HEK293 (cell line): ENCODE results near the gene CPA4.

Source experiments
- CTCF ChIA-PET: fragments of 350-600 bp; formaldehyde crosslinking; extraction: SDS; loops from one replicate; lab custom pipeline; 2021; ENCODE audit warnings: antibody characterized with exemption; lab: Yijun Ruan, JAX
- POLR2A ChIA-PET: fragments of 300-600 bp; formaldehyde crosslinking; extraction: SDS; loops from one replicate; lab custom pipeline; 2020; ENCODE audit warnings: antibody characterized with exemption, inconsistent platforms; lab: Yijun Ruan, JAX
- H3K27ac ChIP-seq: fragments of 200-500 bp; sonication (Bioruptor generic); 2 replicates; pipeline ENCODE4 v1.5.1; 2014; ENCODE audit warnings: low read depth, low read length, control low read depth, inconsistent platforms; ENCODE audit errors: extremely low read depth
- H3K36me3 ChIP-seq, 2 experiments: fragments of 200-500 bp in 1 of 2; sonication (Bioruptor generic) in 1 of 2; 1 replicate in 1 of 2; 2 replicates in 1 of 2; pipeline ENCODE4 v1.5.1; 2014 to 2017; ENCODE audit warnings: inconsistent platforms in 2 of 2, low read length in 2 of 2; ENCODE audit not compliant: control insufficient read depth in 2 of 2, insufficient read depth in 1 of 2
- H3K4me1 ChIP-seq: fragments of 200-500 bp; sonication (Bioruptor generic); 2 replicates; pipeline ENCODE4 v1.5.1; 2014; ENCODE audit warnings: mild to moderate bottlenecking, low read length, inconsistent platforms; ENCODE audit not compliant: control insufficient read depth, insufficient read depth
- H3K4me3 ChIP-seq: 2 replicates; pipeline ENCODE4 v1.5.1; 2011; ENCODE audit warnings: low read depth, mild to moderate bottlenecking, control low read depth, low read length, moderate library complexity
- H3K9me3 ChIP-seq: fragments of 200-500 bp; sonication (Bioruptor generic); 2 replicates; pipeline ENCODE4 v1.5.1; 2014; ENCODE audit warnings: low read depth, low read length, inconsistent platforms; ENCODE audit not compliant: control insufficient read depth, insufficient read depth
- ATF2 ChIP-seq: fragments of 450-650 bp; formaldehyde crosslinking; IDR thresholded peaks from 2 replicates; pipeline ENCODE4 v1.5.1; 2016; ENCODE audit warnings: missing biosample characterization, missing genetic modification characterization, low read depth
- ELK4 ChIP-seq: IDR thresholded peaks from 2 replicates; pipeline ENCODE4 v1.6.1; 2011; ENCODE audit warnings: mild to moderate bottlenecking, low read depth, low read length, borderline replicate concordance
- GLI2 ChIP-seq: fragments of 450-650 bp; formaldehyde crosslinking; IDR thresholded peaks from 2 replicates; pipeline ENCODE4; 2017; ENCODE audit warnings: missing biosample characterization, missing genetic modification characterization, low read depth, borderline replicate concordance
- KLF1 ChIP-seq: fragments of 450-650 bp; formaldehyde crosslinking; IDR thresholded peaks from 2 replicates; pipeline ENCODE4 v1.5.1; 2016; ENCODE audit warnings: missing biosample characterization, missing genetic modification characterization
- PRDM10 ChIP-seq: fragments of 450-650 bp; formaldehyde crosslinking; IDR thresholded peaks from 2 replicates; pipeline ENCODE4 v1.5.1; 2016; ENCODE audit warnings: missing biosample characterization, missing genetic modification characterization
- SALL2 ChIP-seq: fragments of 450-650 bp; formaldehyde crosslinking; IDR thresholded peaks from 2 replicates; pipeline ENCODE4 v1.5.0; 2017; ENCODE audit warnings: missing biosample characterization, mild to moderate bottlenecking, missing genetic modification characterization, borderline replicate concordance
- ZFP37 ChIP-seq: fragments of 450-650 bp; formaldehyde crosslinking; IDR thresholded peaks from 2 replicates; pipeline ENCODE4 v1.5.1; 2016; ENCODE audit warnings: missing biosample characterization, missing genetic modification characterization
- ZNF184 ChIP-seq: fragments of 450-650 bp; IDR thresholded peaks from 2 replicates; pipeline ENCODE4 v1.5.1; 2018; ENCODE audit warnings: missing biosample characterization, mild to moderate bottlenecking, missing genetic modification characterization
- ZNF202 ChIP-seq: fragments of 450-650 bp; formaldehyde crosslinking; IDR thresholded peaks from 2 replicates; pipeline ENCODE4 v1.5.1; 2016; ENCODE audit warnings: missing biosample characterization, missing genetic modification characterization, borderline replicate concordance
- ZNF211 ChIP-seq: fragments of 450-650 bp; formaldehyde crosslinking; IDR thresholded peaks from 2 replicates; pipeline ENCODE4 v1.5.1; 2016; ENCODE audit warnings: low read depth, missing biosample characterization, missing genetic modification characterization
- ZNF266 ChIP-seq: fragments of 450-650 bp; formaldehyde crosslinking; IDR thresholded peaks from 2 replicates; pipeline ENCODE4 v1.5.1; 2016; ENCODE audit warnings: missing biosample characterization, missing genetic modification characterization, low read depth
- ZNF280C ChIP-seq: fragments of 450-650 bp; formaldehyde crosslinking; IDR thresholded peaks from 2 replicates; pipeline ENCODE4 v1.5.1; 2016; ENCODE audit warnings: missing biosample characterization, missing genetic modification characterization
- ZNF302 ChIP-seq: fragments of 450-650 bp; formaldehyde crosslinking; IDR thresholded peaks from 2 replicates; pipeline ENCODE4 v1.5.1; 2016; ENCODE audit warnings: missing biosample characterization, missing genetic modification characterization, low read depth
- ZNF488 ChIP-seq: fragments of 450-650 bp; formaldehyde crosslinking; IDR thresholded peaks from 2 replicates; pipeline ENCODE4 v1.5.1; 2016; ENCODE audit warnings: missing biosample characterization, missing genetic modification characterization
- ZNF501 ChIP-seq: fragments of 450-650 bp; formaldehyde crosslinking; IDR thresholded peaks from 2 replicates; pipeline ENCODE4 v1.5.1; 2016; ENCODE audit warnings: missing biosample characterization, missing genetic modification characterization
- ZNF548 ChIP-seq: fragments of 450-650 bp; formaldehyde crosslinking; IDR thresholded peaks from 2 replicates; pipeline ENCODE4 v1.5.1; 2016; ENCODE audit warnings: missing biosample characterization, missing genetic modification characterization
- ZNF585B ChIP-seq: fragments of 450-650 bp; formaldehyde crosslinking; IDR thresholded peaks from 2 replicates; pipeline ENCODE4 v1.5.1; 2016; ENCODE audit warnings: missing biosample characterization, missing genetic modification characterization
- ZNF629 ChIP-seq: fragments of 450-650 bp; formaldehyde crosslinking; IDR thresholded peaks from 2 replicates; pipeline ENCODE4 v1.5.1; 2017; ENCODE audit warnings: missing biosample characterization, missing genetic modification characterization
- ZNF707 ChIP-seq: fragments of 450-650 bp; formaldehyde crosslinking; IDR thresholded peaks from 2 replicates; pipeline ENCODE4 v1.5.1; 2016; ENCODE audit warnings: missing biosample characterization, missing genetic modification characterization
- ZSCAN4 ChIP-seq: fragments of 450-650 bp; formaldehyde crosslinking; IDR thresholded peaks from 2 replicates; pipeline ENCODE4 v1.5.1; 2017; ENCODE audit warnings: missing biosample characterization, missing genetic modification characterization

Gene CPA4

GRCh38 chr7:130309986-130310385 is 17.0 kb downstream of the CPA4 start:
- H3K4me3 ChIP-seq, result no peak overlapping the region
- no peaks in the 10 kb centered on the region for H3K36me3 ChIP-seq
- H3K27ac ChIP-seq, result no peak overlapping the region
- no peaks in the 10 kb centered on the region for H3K4me1 ChIP-seq
- CTCF ChIA-PET, result interaction anchor here (0.6 kb wide), 1 partner anchor 348 kb away, joined by 6 read pairs; no protein-coding TSS in a partner anchor
- TF ChIP-seq ZNF266 (tag by site-specific recombination) (no peak), ZNF585B (tag by site-specific recombination) (no peak), GLI2 (tag by site-specific recombination) (no peak)
- TF ChIP-seq, all 188 proteins: peak for 0
- POLR2A ChIA-PET, result no interaction called here
- H3K9me3 ChIP-seq, result no peaks in the 10 kb centered on the region

GRCh38 chr7:130314305-130314704 is 21.3 kb downstream of the CPA4 start:
- Histone ChIP-seq H3K27ac (no peak overlapping the region), H3K36me3 (no peaks in the 10 kb centered on the region), H3K9me3 (no peaks in the 10 kb centered on the region), H3K4me1 (no peaks in the 10 kb centered on the region), H3K4me3 (no peak overlapping the region)
- POLR2A ChIA-PET, result no interaction called here
- TF ChIP-seq SALL2 (tag by site-specific recombination), result no peak
- TF ChIP-seq ZNF184, result no peak
- TF ChIP-seq ZNF629, result no peak
- TF ChIP-seq PRDM10 (tag by site-specific recombination), result no peak
- no peak for TF ChIP-seq ZSCAN4
- no peak for TF ChIP-seq ZNF488 (tag by site-specific recombination)
- no peak for TF ChIP-seq ZNF202 (tag by site-specific recombination)
- TF ChIP-seq GLI2 (tag by site-specific recombination), result no peak
- TF ChIP-seq ZNF501, result no peak
- TF ChIP-seq ZNF280C, result no peak
- TF ChIP-seq KLF1 (tag by site-specific recombination), result no peak
- no peak for TF ChIP-seq ZNF211 (tag by site-specific recombination)
- TF ChIP-seq ATF2, result no peak
- TF ChIP-seq ZNF548, result no peak
- TF ChIP-seq ZNF707, result no peak
- TF ChIP-seq ELK4, result no peak
- no peak for TF ChIP-seq ZNF302 (tag by site-specific recombination)
- TF ChIP-seq ZFP37 (tag by site-specific recombination), result no peak
- CTCF ChIA-PET, result no interaction called here
